H9 (cell line): ENCODE measurements around the gene UBE3C. TPM values are rescaled to one million over a fixed set of nuclear protein-coding genes. Genes with fewer than 3 reads are reported as not detected.

Source experiments
- DNase-seq: peaks from one replicate; pipeline ENCODE4 v3.0.0-alpha.2; 2017
- H2AFZ ChIP-seq: one replicate; pipeline ENCODE4 v1.6.1; 2013; ENCODE audit warnings: mild to moderate bottlenecking, low read length, control low read depth, moderate library complexity
- H2AK5ac ChIP-seq: 2 replicates; pipeline ENCODE4 v1.6.1; 2013; ENCODE audit warnings: low read length, control low read depth, mixed read lengths; ENCODE audit not compliant: insufficient read length
- H2BK120ac ChIP-seq: one replicate; pipeline ENCODE4 v1.6.1; 2013; ENCODE audit warnings: low read depth, mild to moderate bottlenecking, low read length, control low read depth, inconsistent platforms; ENCODE audit not compliant: poor library complexity, severe bottlenecking
- H2BK12ac ChIP-seq: 2 replicates; pipeline ENCODE4 v1.6.1; 2013; ENCODE audit warnings: low read length, control low read depth, mixed read lengths, low read depth; ENCODE audit not compliant: insufficient read length
- H2BK15ac ChIP-seq: 2 replicates; pipeline ENCODE4 v1.6.1; 2013; ENCODE audit warnings: low read depth, low read length, control low read depth
- H2BK20ac ChIP-seq: one replicate; pipeline ENCODE4 v1.6.1; 2013; ENCODE audit warnings: low read depth, mild to moderate bottlenecking, low read length, control low read depth, inconsistent platforms; ENCODE audit not compliant: poor library complexity, severe bottlenecking
- H2BK5ac ChIP-seq: 2 replicates; pipeline ENCODE4 v1.6.1; 2013; ENCODE audit warnings: low read length, control low read depth, mixed read lengths; ENCODE audit not compliant: insufficient read length
- H3K14ac ChIP-seq: 2 replicates; pipeline ENCODE4 v1.6.1; 2013; ENCODE audit warnings: low read length, control low read depth; ENCODE audit not compliant: insufficient read depth
- H3K18ac ChIP-seq: 2 replicates; pipeline ENCODE4 v1.6.1; 2013; ENCODE audit warnings: low read depth, mild to moderate bottlenecking, mixed read lengths, low read length, control low read depth; ENCODE audit not compliant: insufficient read length
- H3K23ac ChIP-seq: 2 replicates; pipeline ENCODE4 v1.6.1; 2013; ENCODE audit warnings: low read length, control low read depth, mixed read lengths, low read depth; ENCODE audit not compliant: insufficient read length
- H3K23me2 ChIP-seq: 2 replicates; pipeline ENCODE4 v1.6.1; 2013; ENCODE audit warnings: low read depth, mild to moderate bottlenecking, mixed read lengths, low read length, control low read depth; ENCODE audit not compliant: insufficient read length, poor library complexity, severe bottlenecking
- H3K27ac ChIP-seq: 2 replicates; pipeline ENCODE4 v1.5.1; 2013; ENCODE audit warnings: low read length, control low read depth, mixed read lengths, low read depth; ENCODE audit not compliant: insufficient read length
- H3K27me3 ChIP-seq: 2 replicates; pipeline ENCODE4 v1.6.1; 2013; ENCODE audit warnings: low read length, control low read depth, inconsistent platforms; ENCODE audit not compliant: insufficient read depth
- H3K4ac ChIP-seq: 2 replicates; pipeline ENCODE4 v1.6.1; 2013; ENCODE audit warnings: low read depth, mild to moderate bottlenecking, control low read depth, inconsistent platforms, low read length, moderate library complexity
- H3K4me1 ChIP-seq: 2 replicates; pipeline ENCODE4 v1.6.1; 2013; ENCODE audit warnings: low read length, control low read depth, inconsistent platforms; ENCODE audit not compliant: insufficient read depth
- H3K4me2 ChIP-seq: 2 replicates; pipeline ENCODE4 v1.6.1; 2013; ENCODE audit warnings: low read length, control low read depth, mixed read lengths; ENCODE audit not compliant: insufficient read length, insufficient read depth
- H3K56ac ChIP-seq: 2 replicates; pipeline ENCODE4 v1.6.1; 2013; ENCODE audit warnings: low read depth, mild to moderate bottlenecking, mixed read lengths, low read length, control low read depth; ENCODE audit not compliant: insufficient read length
- H3K79me1 ChIP-seq: 2 replicates; pipeline ENCODE4 v1.6.1; 2013; ENCODE audit warnings: low read depth, mild to moderate bottlenecking, moderate library complexity, low read length, control low read depth, inconsistent platforms; ENCODE audit not compliant: insufficient read depth, poor library complexity, severe bottlenecking
- H3K79me2 ChIP-seq: 2 replicates; pipeline ENCODE4 v1.6.1; 2013; ENCODE audit warnings: low read length, control low read depth, inconsistent platforms; ENCODE audit not compliant: insufficient read depth
- H3K9ac ChIP-seq: 2 replicates; pipeline ENCODE4 v1.6.1; 2013; ENCODE audit warnings: low read length, control low read depth, mixed read lengths; ENCODE audit not compliant: insufficient read length; ENCODE audit errors: extremely low read depth
- H3K9me3 ChIP-seq: one replicate; pipeline ENCODE4 v1.6.1; 2013; ENCODE audit warnings: low read depth, low read length, inconsistent platforms; ENCODE audit not compliant: control insufficient read depth
- H3T11ph ChIP-seq: one replicate; pipeline ENCODE4 v1.6.1; 2013; ENCODE audit warnings: mild to moderate bottlenecking, low read length, control low read depth, inconsistent platforms
- H4K20me1 ChIP-seq: one replicate; pipeline ENCODE4 v1.6.1; 2013; ENCODE audit not compliant: control insufficient read depth, insufficient read length, insufficient read depth
- H4K5ac ChIP-seq: 2 replicates; pipeline ENCODE4 v1.6.1; 2013; ENCODE audit warnings: low read depth, mild to moderate bottlenecking, mixed read lengths, low read length, control low read depth; ENCODE audit not compliant: insufficient read length
- H4K8ac ChIP-seq: replicated peaks from 2 replicates; pipeline ENCODE4 v1.6.1; 2013; ENCODE audit warnings: low read length, control low read depth, mixed read lengths, low read depth; ENCODE audit not compliant: insufficient read length
- H4K91ac ChIP-seq: 2 replicates; pipeline ENCODE4 v1.6.1; 2013; ENCODE audit warnings: low read depth, mild to moderate bottlenecking, moderate library complexity, mixed read lengths, low read length, control low read depth; ENCODE audit not compliant: insufficient read length
- H3K27ac Mint-ChIP-seq, 3 experiments: 2 replicates in 2 of 3; 3 replicates in 1 of 3; pipeline ENCODE4 v1.8.0; 2020 to 2021; ENCODE audit warnings: mixed read lengths in 3 of 3, mild to moderate bottlenecking in 1 of 3, moderate library complexity in 1 of 3
- H3K27me3 Mint-ChIP-seq: 2 replicates; pipeline ENCODE4 v1.8.0; 2021; ENCODE audit warnings: low read depth, mild to moderate bottlenecking, moderate library complexity, mixed read lengths
- H3K36me3 Mint-ChIP-seq, 3 experiments: 2 replicates in 2 of 3; 3 replicates in 1 of 3; pipeline ENCODE4 v1.8.0; 2020 to 2021; ENCODE audit warnings: low read depth in 3 of 3, mixed read lengths in 3 of 3; ENCODE audit not compliant: insufficient read depth in 1 of 3
- H3K4me1 Mint-ChIP-seq, 2 experiments: 2 replicates each; pipeline ENCODE4 v1.8.0; 2020; ENCODE audit warnings: mixed read lengths in 2 of 2
- H3K4me3 Mint-ChIP-seq, 2 experiments: 2 replicates in 1 of 2; 3 replicates in 1 of 2; pipeline ENCODE4 v1.8.0; 2020 to 2021; ENCODE audit warnings: mild to moderate bottlenecking in 2 of 2, mixed read lengths in 2 of 2, moderate library complexity in 1 of 2
- H3K9me3 Mint-ChIP-seq, 2 experiments: 2 replicates in 1 of 2; 3 replicates in 1 of 2; pipeline ENCODE4 v1.8.0; 2020; ENCODE audit warnings: mild to moderate bottlenecking in 2 of 2, mixed read lengths in 2 of 2, moderate library complexity in 1 of 2
- WGBS: extraction: QIAGEN DNeasy Blood & Tissue Kit; methylation state at CpG from one replicate; pipeline ENCODE4 v1.1.7; 2013; ENCODE audit warnings: missing lambda C conversion rate, low lambda C conversion rate, mixed read lengths; ENCODE audit not compliant: insufficient read length; ENCODE audit errors: extremely low coverage; 5-methylcytosine and 5-hydroxymethylcytosine counted together
- total RNA-seq: library from RNA; stranded (reverse); gene quantifications from 2 replicates; pipeline ENCODE4 v1.2.1, GENCODE V29; 2021
- TF ChIP-seq, protein P1 (sequence below): fragments of 200-600 bp; sonication (generic); conservative IDR thresholded peaks from 3 replicates; pipeline ENCODE4 v1.8.0; 2021; ENCODE audit warnings: antibody characterized with exemption, mild to moderate bottlenecking

Gene UBE3C
- total RNA-seq, 1 experiment from 2014 or later = 63.3 TPM

- Histone ChIP-seq H3K79me2 (no peaks in the 10 kb centered on the region), H3K23me2 (no peaks in the 10 kb centered on the region), H2AK5ac (no peak overlapping the region), H3K4ac (no peak overlapping the region), H3K56ac (no peak overlapping the region), H4K8ac (no peak overlapping the region), H2BK12ac (no peak overlapping the region), H3T11ph (no peak overlapping the region), H2BK15ac (no peak overlapping the region), H2BK5ac (no peak overlapping the region), H3K9me3 (no peaks in the 10 kb centered on the region), H3K27me3 (no peaks in the 10 kb centered on the region), H2BK20ac (no peak overlapping the region), H3K23ac (no peak overlapping the region), H2BK120ac (no peak overlapping the region), H3K9ac (no peak overlapping the region), H3K79me1 (no peaks in the 10 kb centered on the region), H3K27ac (no peak overlapping the region), H3K4me1 (no peaks in the 10 kb centered on the region), H4K5ac (no peak overlapping the region), H4K20me1 (no peaks in the 10 kb centered on the region), H4K91ac (no peak overlapping the region), H2AFZ (no peak overlapping the region), H3K14ac (no peak overlapping the region), H3K4me2 (no peak overlapping the region), H3K18ac (no peak overlapping the region)
- DNase-seq = no peak
- H3K36me3 Mint-ChIP-seq = no peaks in the 10 kb centered on the region
- H3K4me3 Mint-ChIP-seq = no peak overlapping the region
- TF ChIP-seq, protein P1, sequence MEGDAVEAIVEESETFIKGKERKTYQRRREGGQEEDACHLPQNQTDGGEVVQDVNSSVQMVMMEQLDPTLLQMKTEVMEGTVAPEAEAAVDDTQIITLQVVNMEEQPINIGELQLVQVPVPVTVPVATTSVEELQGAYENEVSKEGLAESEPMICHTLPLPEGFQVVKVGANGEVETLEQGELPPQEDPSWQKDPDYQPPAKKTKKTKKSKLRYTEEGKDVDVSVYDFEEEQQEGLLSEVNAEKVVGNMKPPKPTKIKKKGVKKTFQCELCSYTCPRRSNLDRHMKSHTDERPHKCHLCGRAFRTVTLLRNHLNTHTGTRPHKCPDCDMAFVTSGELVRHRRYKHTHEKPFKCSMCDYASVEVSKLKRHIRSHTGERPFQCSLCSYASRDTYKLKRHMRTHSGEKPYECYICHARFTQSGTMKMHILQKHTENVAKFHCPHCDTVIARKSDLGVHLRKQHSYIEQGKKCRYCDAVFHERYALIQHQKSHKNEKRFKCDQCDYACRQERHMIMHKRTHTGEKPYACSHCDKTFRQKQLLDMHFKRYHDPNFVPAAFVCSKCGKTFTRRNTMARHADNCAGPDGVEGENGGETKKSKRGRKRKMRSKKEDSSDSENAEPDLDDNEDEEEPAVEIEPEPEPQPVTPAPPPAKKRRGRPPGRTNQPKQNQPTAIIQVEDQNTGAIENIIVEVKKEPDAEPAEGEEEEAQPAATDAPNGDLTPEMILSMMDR = no peak
- H3K27ac Mint-ChIP-seq = no peak overlapping the region
- peaks cover 5 to 13% of the 10 kb centered on the region in 2 experiments; a peak in 3 of 4 replicates for H3K4me1 Mint-ChIP-seq
- no CpG with 5 or more reads among the region's 11 CpGs for WGBS
- no peaks in the 10 kb centered on the region for H3K9me3 Mint-ChIP-seq
- H3K27me3 Mint-ChIP-seq = peaks cover 19% of the 10 kb centered on the region
Observed at GRCh38 chr7:157126921-157127320, 11.8 kb upstream of the UBE3C start.
